Liver (tissue), 9 donors: Measurements from ENCODE around the gene LRRN2. TPM values are rescaled to one million over a fixed set of nuclear protein-coding genes. Genes with fewer than 3 reads are reported as not detected.

ENCODE experiments used
- DNase-seq: peaks from one replicate; pipeline ENCODE4 v3.0.0-alpha.2; 2017; ENCODE audit warnings: low spot score
- H3K27ac ChIP-seq, 2 donors: one replicate each; pipeline ENCODE4 v1.7.0; 2013; ENCODE audit warnings: inconsistent platforms in 2 of 2, low read length in 2 of 2, control low read depth in 1 of 2, low read depth in 1 of 2, mild to moderate bottlenecking in 1 of 2
- H3K27me3 ChIP-seq, 4 donors: one replicate each; pipeline versions ENCODE4 v1.6.1 to v1.7.0; 2013; ENCODE audit warnings: low read length in 3 of 4, inconsistent platforms in 1 of 4, mild to moderate bottlenecking in 1 of 4, moderate library complexity in 1 of 4; ENCODE audit not compliant: control insufficient read depth in 4 of 4, insufficient read depth in 4 of 4
- H3K36me3 ChIP-seq, 4 donors: one replicate each; pipeline versions ENCODE4 v1.6.1 to v1.7.0; 2013; ENCODE audit warnings: low read length in 3 of 4, mild to moderate bottlenecking in 3 of 4, low read depth in 1 of 4, moderate library complexity in 1 of 4; ENCODE audit not compliant: control insufficient read depth in 4 of 4, insufficient read depth in 3 of 4
- H3K4me1 ChIP-seq, 4 donors: one replicate each; pipeline versions ENCODE4 v1.6.1 to v1.7.0; 2013; ENCODE audit warnings: low read length in 3 of 4, mild to moderate bottlenecking in 3 of 4, moderate library complexity in 1 of 4; ENCODE audit not compliant: control insufficient read depth in 4 of 4, insufficient read depth in 4 of 4
- H3K4me3 ChIP-seq, 3 donors: one replicate each; pipeline versions ENCODE4 v1.6.1 to v1.7.0; 2013; ENCODE audit warnings: low read length in 3 of 3, control low read depth in 1 of 3, low read depth in 1 of 3, mild to moderate bottlenecking in 1 of 3
- H3K9ac ChIP-seq, 2 donors: one replicate each; pipeline ENCODE4 v1.7.0; 2013; ENCODE audit warnings: low read length in 2 of 2, mild to moderate bottlenecking in 2 of 2, moderate library complexity in 2 of 2, control low read depth in 1 of 2, low read depth in 1 of 2
- H3K9me3 ChIP-seq, 4 donors: one replicate each; pipeline versions ENCODE4 v1.6.1 to v1.7.0; 2013; ENCODE audit warnings: low read length in 3 of 4; ENCODE audit not compliant: control insufficient read depth in 4 of 4
- EGR1 ChIP-seq, 2 donors: IDR thresholded peaks; 2 replicates each; pipeline ENCODE4 v1.6.1; 2016 to 2018; ENCODE audit warnings: antibody characterized with exemption in 2 of 2, low read depth in 2 of 2
- FOXA1 ChIP-seq: IDR thresholded peaks from 2 replicates; pipeline ENCODE4 v1.6.1; 2016; ENCODE audit warnings: antibody characterized with exemption
- FOXA2 ChIP-seq: IDR thresholded peaks from 2 replicates; pipeline ENCODE4 v1.6.1; 2016; ENCODE audit warnings: antibody characterized with exemption
- GABPA ChIP-seq, 2 donors: IDR thresholded peaks in 1 of 2; conservative IDR thresholded peaks in 1 of 2; 2 replicates each; pipeline ENCODE4 v1.6.1; 2016; ENCODE audit warnings: antibody characterized with exemption in 2 of 2, mild to moderate bottlenecking in 1 of 2, moderate library complexity in 1 of 2
- HNF4A ChIP-seq, 2 donors: conservative IDR thresholded peaks; 2 replicates each; pipeline ENCODE4 v1.6.1; 2016; ENCODE audit warnings: antibody characterized with exemption in 2 of 2, mild to moderate bottlenecking in 2 of 2
- HNF4G ChIP-seq: IDR thresholded peaks from 2 replicates; pipeline ENCODE4 v1.6.1; 2016; ENCODE audit warnings: antibody characterized with exemption
- JUND ChIP-seq, 2 donors: IDR thresholded peaks; 2 replicates each; pipeline ENCODE4 v1.6.1; 2016; ENCODE audit warnings: antibody characterized with exemption in 2 of 2
- NR2F2 ChIP-seq: IDR thresholded peaks from 2 replicates; pipeline ENCODE4 v1.6.1; 2016; ENCODE audit warnings: antibody characterized with exemption
- RAD21 ChIP-seq, 2 donors: IDR thresholded peaks; 2 replicates each; pipeline ENCODE4 v1.6.1; 2016; ENCODE audit warnings: antibody characterized with exemption in 2 of 2, mild to moderate bottlenecking in 2 of 2
- RXRA ChIP-seq, 2 donors: IDR thresholded peaks; 2 replicates each; pipeline ENCODE4 v1.6.1; 2017 to 2018; ENCODE audit warnings: antibody characterized with exemption in 2 of 2, mild to moderate bottlenecking in 1 of 2
- SP1 ChIP-seq: IDR thresholded peaks from 2 replicates; pipeline ENCODE4 v1.6.1; 2018; ENCODE audit warnings: antibody characterized with exemption, mild to moderate bottlenecking
- TAF1 ChIP-seq: conservative IDR thresholded peaks from 2 replicates; pipeline ENCODE4 v1.6.1; 2016; ENCODE audit warnings: antibody characterized with exemption, mild to moderate bottlenecking
- YY1 ChIP-seq: IDR thresholded peaks from 2 replicates; pipeline ENCODE4 v1.6.1; 2016; ENCODE audit warnings: antibody characterized with exemption, mild to moderate bottlenecking
- WGBS: extraction: QIAGEN DNeasy Blood & Tissue Kit; methylation state at CpG from one replicate; pipeline ENCODE4 v1.1.7; 2013; 5-methylcytosine and 5-hydroxymethylcytosine counted together
- polyA plus RNA-seq, 2 donors: library from polyadenylated mRNA; stranded (reverse) in 1 of 2; unstranded in 1 of 2; fragments of 200-250 nt in 1 of 2; fragments of >200 nt in 1 of 2; fragmentation: Nextera tagmentation in 1 of 2; extraction: Ambion mirVana in 1 of 2; gene quantifications; one replicate each; pipeline versions ENCODE4 v1.2.1 to v1.2.3, GENCODE V29; 2013 to 2015
- total RNA-seq, 2 donors: library from RNA; depleted of rRNA; stranded (reverse); fragments of >200 nt; gene quantifications; one replicate each; pipeline ENCODE4 v1.2.3, GENCODE V29; 2014
- TF ChIP-seq, protein P1 (sequence below): fragments of 150-350 bp; IDR thresholded peaks from 2 replicates; pipeline ENCODE4 v1.5.1; 2017; ENCODE audit warnings: improper control_type of control experiment, low read depth, low read length; ENCODE audit not compliant: missing input control
- TF ChIP-seq, protein P2 (sequence below): IDR thresholded peaks from 2 replicates; pipeline ENCODE4 v1.6.1; 2016; ENCODE audit warnings: antibody characterized with exemption
- TF ChIP-seq, protein P3 (sequence below): IDR thresholded peaks from 2 replicates; pipeline ENCODE4 v1.6.1; 2016; ENCODE audit warnings: antibody characterized with exemption
- TF ChIP-seq, protein P4 (sequence below): IDR thresholded peaks from 2 replicates; pipeline ENCODE4 v1.6.1; 2016; ENCODE audit warnings: antibody characterized with exemption, mild to moderate bottlenecking
- TF ChIP-seq, protein P5 (sequence below): IDR thresholded peaks from 2 replicates; pipeline ENCODE4 v1.6.1; 2016; ENCODE audit warnings: antibody characterized with exemption
- donor health status: healthy.
- donor health status: healthy.
- donor health status: healthy.
- donor health status: healthy.
- donor health status: healthy.

The LRRN2 gene
- total and polyA plus RNA-seq, 4 donors = 0.13 to 2.8 (median 0.28) TPM

DNA sequence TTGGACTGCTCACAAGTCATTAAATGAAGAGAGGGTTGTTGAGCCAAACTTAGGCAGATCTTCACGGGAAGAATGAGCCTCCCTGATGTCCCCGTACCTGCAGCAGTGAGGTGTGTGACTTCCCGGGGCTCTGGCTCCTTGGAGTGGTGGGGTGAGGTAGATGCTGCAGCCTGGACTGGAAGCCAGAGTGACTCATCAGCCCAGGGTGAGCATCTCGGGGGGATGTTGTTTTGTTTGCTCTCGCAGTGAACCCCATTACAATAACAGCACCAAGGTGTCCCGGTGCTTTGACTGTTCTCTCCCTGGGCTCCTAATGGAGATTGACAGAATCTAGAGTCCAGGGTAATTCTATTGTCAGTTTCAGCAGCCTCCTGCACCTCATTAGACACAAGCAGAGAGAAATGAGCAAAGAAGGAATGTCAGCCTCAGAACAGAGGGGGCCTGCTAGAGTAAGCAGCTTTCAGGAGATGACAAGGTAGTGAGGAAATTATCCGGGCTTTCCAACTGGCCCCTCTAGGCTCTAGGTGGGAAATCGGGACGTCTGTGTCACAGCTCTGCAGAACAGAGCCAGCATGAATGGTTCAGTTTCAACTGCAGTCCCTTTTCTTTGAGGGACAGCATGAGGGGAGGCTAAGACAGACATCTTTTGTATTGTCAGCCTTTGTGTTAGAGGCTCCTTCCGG is 36.0 kb upstream of the LRRN2 start:
- WGBS = 79% methylated on average over 10 of the region's 10 CpGs
- Histone ChIP-seq H3K9me3 (no peaks in the 10 kb centered on the region), H3K9ac (no peak overlapping the region), H3K36me3 (no peaks in the 10 kb centered on the region), H3K4me3 (no peak overlapping the region), H3K27ac (no peak overlapping the region), H3K4me1 (peaks cover 0 to 5% (median 3%) of the 10 kb centered on the region in 4 donors), H3K27me3 (no peaks in the 10 kb centered on the region)
- no peak for DNase-seq
- TF ChIP-seq TAF1 (no peak), YY1 (no peak), RXRA (IDR thresholded peaks at IDR 0.05) (no peak), NR2F2 (no peak), HNF4G (no peak), GABPA (IDR thresholded peaks at IDR 0.05 in 1 of 2, conservative IDR thresholded peaks at IDR 0.05 in 1 of 2) (no peak), EGR1 (IDR thresholded peaks at IDR 0.05; ENCODE audit: low read depth in 2 of 2) (no peak), FOXA1 (no peak), SP1 (no peak), HNF4A (conservative IDR thresholded peaks at IDR 0.05) (no peak), JUND (IDR thresholded peaks at IDR 0.05) (no peak), RAD21 (IDR thresholded peaks at IDR 0.05) (no peak), FOXA2 (no peak)
- TF ChIP-seq, protein P1, sequence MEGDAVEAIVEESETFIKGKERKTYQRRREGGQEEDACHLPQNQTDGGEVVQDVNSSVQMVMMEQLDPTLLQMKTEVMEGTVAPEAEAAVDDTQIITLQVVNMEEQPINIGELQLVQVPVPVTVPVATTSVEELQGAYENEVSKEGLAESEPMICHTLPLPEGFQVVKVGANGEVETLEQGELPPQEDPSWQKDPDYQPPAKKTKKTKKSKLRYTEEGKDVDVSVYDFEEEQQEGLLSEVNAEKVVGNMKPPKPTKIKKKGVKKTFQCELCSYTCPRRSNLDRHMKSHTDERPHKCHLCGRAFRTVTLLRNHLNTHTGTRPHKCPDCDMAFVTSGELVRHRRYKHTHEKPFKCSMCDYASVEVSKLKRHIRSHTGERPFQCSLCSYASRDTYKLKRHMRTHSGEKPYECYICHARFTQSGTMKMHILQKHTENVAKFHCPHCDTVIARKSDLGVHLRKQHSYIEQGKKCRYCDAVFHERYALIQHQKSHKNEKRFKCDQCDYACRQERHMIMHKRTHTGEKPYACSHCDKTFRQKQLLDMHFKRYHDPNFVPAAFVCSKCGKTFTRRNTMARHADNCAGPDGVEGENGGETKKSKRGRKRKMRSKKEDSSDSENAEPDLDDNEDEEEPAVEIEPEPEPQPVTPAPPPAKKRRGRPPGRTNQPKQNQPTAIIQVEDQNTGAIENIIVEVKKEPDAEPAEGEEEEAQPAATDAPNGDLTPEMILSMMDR = no peak
- TF ChIP-seq, protein P2, sequence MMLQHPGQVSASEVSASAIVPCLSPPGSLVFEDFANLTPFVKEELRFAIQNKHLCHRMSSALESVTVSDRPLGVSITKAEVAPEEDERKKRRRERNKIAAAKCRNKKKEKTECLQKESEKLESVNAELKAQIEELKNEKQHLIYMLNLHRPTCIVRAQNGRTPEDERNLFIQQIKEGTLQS = no peak
- TF ChIP-seq, protein P3, sequence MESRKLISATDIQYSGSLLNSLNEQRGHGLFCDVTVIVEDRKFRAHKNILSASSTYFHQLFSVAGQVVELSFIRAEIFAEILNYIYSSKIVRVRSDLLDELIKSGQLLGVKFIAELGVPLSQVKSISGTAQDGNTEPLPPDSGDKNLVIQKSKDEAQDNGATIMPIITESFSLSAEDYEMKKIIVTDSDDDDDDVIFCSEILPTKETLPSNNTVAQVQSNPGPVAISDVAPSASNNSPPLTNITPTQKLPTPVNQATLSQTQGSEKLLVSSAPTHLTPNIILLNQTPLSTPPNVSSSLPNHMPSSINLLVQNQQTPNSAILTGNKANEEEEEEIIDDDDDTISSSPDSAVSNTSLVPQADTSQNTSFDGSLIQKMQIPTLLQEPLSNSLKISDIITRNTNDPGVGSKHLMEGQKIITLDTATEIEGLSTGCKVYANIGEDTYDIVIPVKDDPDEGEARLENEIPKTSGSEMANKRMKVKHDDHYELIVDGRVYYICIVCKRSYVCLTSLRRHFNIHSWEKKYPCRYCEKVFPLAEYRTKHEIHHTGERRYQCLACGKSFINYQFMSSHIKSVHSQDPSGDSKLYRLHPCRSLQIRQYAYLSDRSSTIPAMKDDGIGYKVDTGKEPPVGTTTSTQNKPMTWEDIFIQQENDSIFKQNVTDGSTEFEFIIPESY = no peak
- TF ChIP-seq, protein P4, sequence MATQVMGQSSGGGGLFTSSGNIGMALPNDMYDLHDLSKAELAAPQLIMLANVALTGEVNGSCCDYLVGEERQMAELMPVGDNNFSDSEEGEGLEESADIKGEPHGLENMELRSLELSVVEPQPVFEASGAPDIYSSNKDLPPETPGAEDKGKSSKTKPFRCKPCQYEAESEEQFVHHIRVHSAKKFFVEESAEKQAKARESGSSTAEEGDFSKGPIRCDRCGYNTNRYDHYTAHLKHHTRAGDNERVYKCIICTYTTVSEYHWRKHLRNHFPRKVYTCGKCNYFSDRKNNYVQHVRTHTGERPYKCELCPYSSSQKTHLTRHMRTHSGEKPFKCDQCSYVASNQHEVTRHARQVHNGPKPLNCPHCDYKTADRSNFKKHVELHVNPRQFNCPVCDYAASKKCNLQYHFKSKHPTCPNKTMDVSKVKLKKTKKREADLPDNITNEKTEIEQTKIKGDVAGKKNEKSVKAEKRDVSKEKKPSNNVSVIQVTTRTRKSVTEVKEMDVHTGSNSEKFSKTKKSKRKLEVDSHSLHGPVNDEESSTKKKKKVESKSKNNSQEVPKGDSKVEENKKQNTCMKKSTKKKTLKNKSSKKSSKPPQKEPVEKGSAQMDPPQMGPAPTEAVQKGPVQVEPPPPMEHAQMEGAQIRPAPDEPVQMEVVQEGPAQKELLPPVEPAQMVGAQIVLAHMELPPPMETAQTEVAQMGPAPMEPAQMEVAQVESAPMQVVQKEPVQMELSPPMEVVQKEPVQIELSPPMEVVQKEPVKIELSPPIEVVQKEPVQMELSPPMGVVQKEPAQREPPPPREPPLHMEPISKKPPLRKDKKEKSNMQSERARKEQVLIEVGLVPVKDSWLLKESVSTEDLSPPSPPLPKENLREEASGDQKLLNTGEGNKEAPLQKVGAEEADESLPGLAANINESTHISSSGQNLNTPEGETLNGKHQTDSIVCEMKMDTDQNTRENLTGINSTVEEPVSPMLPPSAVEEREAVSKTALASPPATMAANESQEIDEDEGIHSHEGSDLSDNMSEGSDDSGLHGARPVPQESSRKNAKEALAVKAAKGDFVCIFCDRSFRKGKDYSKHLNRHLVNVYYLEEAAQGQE = no peak
- TF ChIP-seq, protein P5, sequence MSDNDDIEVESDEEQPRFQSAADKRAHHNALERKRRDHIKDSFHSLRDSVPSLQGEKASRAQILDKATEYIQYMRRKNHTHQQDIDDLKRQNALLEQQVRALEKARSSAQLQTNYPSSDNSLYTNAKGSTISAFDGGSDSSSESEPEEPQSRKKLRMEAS = no peak
